Activated CD4-positive, alpha-beta T cell treated with anti-CD3 and anti-CD28 coated beads, Interleukin-2, amount 50 U/mL, for 1 hour (primary cell): ENCODE measurements around the gene RBM43.

ENCODE experiments used
- DNase-seq: peaks from one replicate; pipeline ENCODE4 v3.0.0-alpha.2; 2020

The RBM43 gene

DNA sequence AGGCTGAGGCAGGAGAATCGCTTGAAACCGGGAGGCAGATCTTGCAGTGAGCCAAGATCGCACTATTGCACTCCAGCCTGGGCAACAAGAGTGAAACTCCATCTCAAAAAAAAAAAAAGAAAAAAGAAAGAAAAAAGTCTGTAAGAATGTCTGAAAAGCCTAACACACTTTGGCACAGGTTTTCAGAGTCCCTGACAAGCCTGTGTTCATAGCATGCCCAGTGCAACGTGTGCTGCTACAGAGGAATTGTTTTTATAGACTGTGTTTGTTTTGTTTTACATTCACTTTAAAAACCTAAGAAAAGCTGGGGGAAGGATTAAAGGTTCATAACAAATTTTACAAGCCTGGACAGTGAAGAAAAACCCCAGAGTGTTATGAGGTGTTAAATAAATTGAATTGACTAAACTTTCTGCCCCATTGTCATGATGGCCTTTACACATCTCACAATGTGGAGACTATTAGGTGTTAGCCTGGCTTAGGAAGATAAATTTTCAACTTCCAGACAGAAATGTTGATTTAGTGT lies 55.2 kb downstream of the RBM43 start:
- no peak for DNase-seq

DNA sequence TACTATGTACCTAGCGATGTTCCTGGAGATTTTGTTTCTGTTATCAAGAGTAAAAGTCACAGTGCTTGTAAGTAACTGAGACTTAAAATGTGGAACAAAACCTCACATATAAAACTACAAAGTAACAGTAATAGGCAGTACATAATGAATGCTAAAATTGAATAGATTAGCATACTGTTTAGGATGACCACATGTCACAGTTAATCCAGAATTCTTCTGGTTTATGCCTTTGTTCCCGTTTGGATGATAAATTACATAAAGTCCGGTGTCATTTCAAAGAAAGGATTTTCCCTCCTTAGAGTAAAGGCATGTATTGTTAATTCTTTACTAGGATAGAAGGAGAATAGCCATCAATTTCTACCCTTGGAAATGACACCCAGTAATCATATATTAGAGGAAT lies 56.1 kb downstream of the RBM43 start:
- no peak for DNase-seq

DNA sequence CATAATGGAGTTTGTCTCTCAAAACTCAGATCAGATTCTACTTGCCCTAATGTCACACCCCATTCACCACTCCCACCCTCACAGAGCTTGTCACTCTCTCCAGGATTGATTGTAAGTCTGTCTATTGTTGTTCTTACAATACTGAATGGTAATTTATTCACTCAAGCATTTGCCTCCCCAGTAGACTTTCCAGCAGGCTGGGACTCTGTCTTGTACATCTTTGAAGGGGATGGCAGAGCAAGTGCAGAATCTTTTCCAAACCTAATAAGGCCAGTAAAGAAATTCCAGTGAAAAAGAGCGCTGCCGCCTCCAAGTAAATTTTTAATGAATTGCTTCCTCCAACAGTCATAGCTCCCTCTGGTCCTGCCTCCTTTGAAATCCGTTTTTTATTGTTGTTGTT lies 56.9 kb downstream of the RBM43 start:
- no peak for DNase-seq

DNA sequence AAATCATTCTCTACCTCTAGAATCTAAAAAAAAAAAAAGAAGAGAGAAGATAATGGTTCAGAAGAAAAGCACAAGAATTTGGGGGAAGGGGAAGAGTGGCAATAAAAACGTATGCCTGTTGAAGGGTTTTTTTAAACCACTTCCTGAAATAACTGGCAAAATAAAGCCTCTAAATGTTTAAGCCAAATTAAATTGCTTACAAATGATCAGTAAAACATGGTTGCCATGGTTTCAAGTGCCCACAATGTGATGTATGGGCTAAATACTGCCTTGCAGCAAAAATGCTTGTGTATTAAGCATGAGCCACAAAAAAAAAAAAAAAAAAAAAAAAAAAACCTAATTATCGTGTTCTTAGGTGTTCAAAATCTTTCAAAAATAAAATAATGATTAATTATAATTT lies 60.8 kb downstream of the RBM43 start:
- no peak for DNase-seq

DNA sequence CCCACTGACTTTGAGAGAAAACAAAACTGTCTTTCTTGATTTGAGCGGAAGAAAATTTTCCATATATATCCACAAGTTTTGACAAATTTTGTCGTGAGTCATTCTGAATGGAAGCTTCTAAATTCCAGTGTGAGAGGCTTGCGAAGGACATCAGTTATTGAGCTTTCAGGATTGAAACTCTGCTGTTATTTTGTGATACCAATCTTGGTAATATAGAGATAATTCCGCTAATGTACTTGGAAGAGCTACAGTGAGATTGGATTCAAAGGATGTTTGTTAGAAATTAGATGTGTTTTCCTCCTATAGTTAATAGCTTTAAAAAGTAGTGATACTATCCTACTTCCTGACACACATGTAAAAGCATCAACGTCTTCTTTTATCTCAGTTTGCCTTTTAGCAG lies 61.4 kb downstream of the RBM43 start:
- DNase-seq = no peak

DNA sequence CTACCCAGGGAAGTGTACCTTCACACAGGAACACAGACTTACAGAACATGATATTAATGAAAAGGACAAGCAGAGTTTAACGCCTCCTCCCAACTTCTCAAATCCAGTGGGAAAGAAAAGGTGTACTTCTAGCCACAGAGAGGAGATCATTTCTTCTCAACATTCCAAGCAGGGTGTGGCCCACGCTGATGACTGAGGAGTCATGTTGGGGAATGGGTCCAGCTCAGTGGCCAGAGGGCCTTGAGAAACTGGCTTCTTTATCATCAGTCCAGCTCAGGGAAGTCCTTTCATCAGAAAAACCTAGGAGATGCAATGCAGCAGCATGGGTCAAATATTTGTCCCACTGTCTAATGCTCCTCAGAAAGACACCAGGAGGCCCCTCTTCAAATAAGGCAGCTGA lies 63.0 kb downstream of the RBM43 start:
- no peak for DNase-seq
